MCF 10A (cell line): ENCODE data around the gene PCP4. TPM values are rescaled to one million over a fixed set of nuclear protein-coding genes. Genes with fewer than 3 reads are reported as not detected.

Source experiments
- BruUV-seq: library from RNA; stranded (reverse); fragments of 400-500 nt; replicated peaks from 2 replicates; lab custom pipeline; 2021; lab: Mats Ljungman, UMichigan
- CTCF ChIA-PET: fragments of 300-600 bp; sonication (Branson Sonifier 250); formaldehyde crosslinking; extraction: SDS; loops from one replicate; lab custom pipeline; 2021; ENCODE audit warnings: antibody characterized with exemption, inconsistent platforms; lab: Yijun Ruan, JAX
- POLR2A ChIA-PET: fragments of 300-600, 350-650 bp; sonication (Branson Sonifier 250); formaldehyde crosslinking; extraction: SDS; loops from one replicate; lab custom pipeline; 2020; ENCODE audit warnings: antibody characterized with exemption, inconsistent platforms; lab: Yijun Ruan, JAX
- DNase-seq: peaks from one replicate; pipeline ENCODE4 v3.0.0-alpha.2; 2018; ENCODE audit not compliant: unreplicated experiment
- H3K27ac Mint-ChIP-seq: one replicate; pipeline ENCODE4 v1.8.0; 2022; ENCODE audit warnings: mild to moderate bottlenecking, low read depth, mixed read lengths; ENCODE audit not compliant: unreplicated experiment
- H3K27me3 Mint-ChIP-seq: one replicate; pipeline ENCODE4 v1.8.0; 2022; ENCODE audit warnings: mixed read lengths; ENCODE audit not compliant: insufficient read depth, unreplicated experiment
- H3K36me3 Mint-ChIP-seq: one replicate; pipeline ENCODE4 v1.8.0; 2022; ENCODE audit warnings: mild to moderate bottlenecking, moderate library complexity, mixed read lengths; ENCODE audit not compliant: insufficient read depth, unreplicated experiment
- H3K4me1 Mint-ChIP-seq: one replicate; pipeline ENCODE4 v1.8.0; 2022; ENCODE audit warnings: mixed read lengths; ENCODE audit not compliant: insufficient read depth, unreplicated experiment
- H3K4me3 Mint-ChIP-seq: one replicate; pipeline ENCODE4 v1.8.0; 2022; ENCODE audit warnings: mild to moderate bottlenecking, moderate library complexity, mixed read lengths; ENCODE audit not compliant: unreplicated experiment
- H3K9me3 Mint-ChIP-seq: one replicate; pipeline ENCODE4 v1.8.0; 2022; ENCODE audit warnings: mixed read lengths; ENCODE audit not compliant: unreplicated experiment
- intact Hi-C: fragments of 100-400 bp; cut with micrococcal nuclease; formaldehyde crosslinking; loops from 2 replicates; pipeline ENCODE4 v1.14.1; 2022
- total RNA-seq: library from RNA; stranded (reverse); gene quantifications from 2 replicates; pipeline ENCODE4 v1.2.3, GENCODE V29; 2022
- TF ChIP-seq, protein P1 (sequence below): fragments of 200-600 bp; IDR thresholded peaks from one replicate; pipeline ENCODE4 v1.8.0; 2022; ENCODE audit warnings: antibody characterized with exemption, mild to moderate bottlenecking; ENCODE audit not compliant: unreplicated experiment

Gene PCP4
- total RNA-seq, 1 experiment from 2014 or later, result not detected

DNA sequence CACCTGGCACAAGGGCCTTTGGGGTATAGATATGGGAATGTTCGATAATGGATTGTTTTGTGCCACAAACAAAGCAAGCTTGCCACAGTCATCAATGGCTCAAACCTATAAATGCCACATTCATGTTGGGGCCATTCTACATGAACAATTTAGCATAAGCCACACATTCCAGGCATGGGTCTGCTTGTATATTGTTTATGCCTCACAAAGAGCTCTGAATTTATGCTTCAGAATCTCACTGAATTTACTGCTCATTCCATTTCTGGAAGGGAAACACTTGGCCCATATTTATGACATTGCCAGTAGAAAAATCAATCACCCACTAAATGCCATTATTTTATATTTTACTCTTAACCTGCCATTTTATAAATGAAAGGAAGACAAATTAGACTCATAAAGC lies 6.4 kb downstream of the PCP4 start:
- CTCF ChIA-PET, result interaction anchor here (0.7 kb wide), 1 partner anchor 247 kb away, joined by 5 read pairs; no protein-coding TSS in a partner anchor
- intact Hi-C loops, result no loop called here
- no peak overlapping the region for H3K27ac Mint-ChIP-seq
- TF ChIP-seq, protein P1, sequence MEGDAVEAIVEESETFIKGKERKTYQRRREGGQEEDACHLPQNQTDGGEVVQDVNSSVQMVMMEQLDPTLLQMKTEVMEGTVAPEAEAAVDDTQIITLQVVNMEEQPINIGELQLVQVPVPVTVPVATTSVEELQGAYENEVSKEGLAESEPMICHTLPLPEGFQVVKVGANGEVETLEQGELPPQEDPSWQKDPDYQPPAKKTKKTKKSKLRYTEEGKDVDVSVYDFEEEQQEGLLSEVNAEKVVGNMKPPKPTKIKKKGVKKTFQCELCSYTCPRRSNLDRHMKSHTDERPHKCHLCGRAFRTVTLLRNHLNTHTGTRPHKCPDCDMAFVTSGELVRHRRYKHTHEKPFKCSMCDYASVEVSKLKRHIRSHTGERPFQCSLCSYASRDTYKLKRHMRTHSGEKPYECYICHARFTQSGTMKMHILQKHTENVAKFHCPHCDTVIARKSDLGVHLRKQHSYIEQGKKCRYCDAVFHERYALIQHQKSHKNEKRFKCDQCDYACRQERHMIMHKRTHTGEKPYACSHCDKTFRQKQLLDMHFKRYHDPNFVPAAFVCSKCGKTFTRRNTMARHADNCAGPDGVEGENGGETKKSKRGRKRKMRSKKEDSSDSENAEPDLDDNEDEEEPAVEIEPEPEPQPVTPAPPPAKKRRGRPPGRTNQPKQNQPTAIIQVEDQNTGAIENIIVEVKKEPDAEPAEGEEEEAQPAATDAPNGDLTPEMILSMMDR, result no peak
- no peak for DNase-seq
- H3K36me3 Mint-ChIP-seq, result no peaks in the 10 kb centered on the region
- no peak overlapping the region for H3K4me3 Mint-ChIP-seq
- no peaks in the 10 kb centered on the region for H3K9me3 Mint-ChIP-seq
- H3K4me1 Mint-ChIP-seq, result no peaks in the 10 kb centered on the region
- POLR2A ChIA-PET, result no interaction called here
- H3K27me3 Mint-ChIP-seq, result peaks cover 79% of the 10 kb centered on the region
- BruUV-seq, result no TSS peak

DNA sequence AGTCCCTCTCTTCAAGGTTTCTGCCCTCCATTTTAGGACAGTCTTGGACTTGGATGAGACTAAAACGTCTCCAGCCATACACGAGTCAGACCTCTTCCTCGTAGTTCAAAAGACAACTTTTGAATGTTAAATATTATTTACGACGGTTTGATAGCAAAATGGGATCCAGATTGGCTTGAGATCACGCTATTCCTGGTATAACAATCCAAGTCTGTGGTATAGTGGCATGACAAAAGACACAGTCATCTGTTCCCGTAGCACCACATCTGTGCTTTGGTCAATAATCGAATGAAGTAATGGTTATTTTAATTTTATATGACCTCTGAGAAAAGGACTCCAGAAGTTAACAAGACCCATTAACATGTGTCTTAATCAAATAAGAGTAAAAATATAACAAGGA lies 7.0 kb downstream of the PCP4 start:
- no peak for DNase-seq
- TF ChIP-seq, protein P1, result no peak
- Mint-ChIP-seq H3K27me3 (peaks cover 74% of the 10 kb centered on the region), H3K4me1 (no peaks in the 10 kb centered on the region), H3K27ac (no peak overlapping the region), H3K4me3 (no peak overlapping the region), H3K36me3 (no peaks in the 10 kb centered on the region), H3K9me3 (no peaks in the 10 kb centered on the region)
- POLR2A ChIA-PET, result interaction anchor here (0.8 kb wide), 1 partner anchor 19 kb away, joined by 3 read pairs; no protein-coding TSS in a partner anchor
- no TSS peak for BruUV-seq
- CTCF ChIA-PET, result no interaction called here
- intact Hi-C loops, result no loop called here

DNA sequence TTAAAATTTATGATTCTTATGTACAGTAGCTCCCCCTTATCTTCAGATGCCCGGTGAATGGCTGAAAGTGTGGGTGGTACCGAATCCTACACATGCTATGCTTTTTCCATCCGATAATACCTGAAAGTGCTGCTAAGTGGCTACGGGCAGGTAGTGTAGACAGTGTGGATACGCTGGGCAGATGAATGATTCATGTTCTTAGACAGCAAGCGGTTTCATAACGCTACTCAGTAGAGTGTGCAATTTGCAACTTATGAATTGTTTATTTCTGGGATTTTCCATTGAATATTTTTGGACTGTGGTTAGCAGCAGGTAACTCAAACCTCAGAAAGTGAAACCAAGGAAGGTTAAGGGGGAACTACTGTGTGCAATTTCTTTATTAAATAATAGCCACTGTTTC lies 7.5 kb downstream of the PCP4 start:
- Mint-ChIP-seq H3K27ac (no peak overlapping the region), H3K36me3 (no peaks in the 10 kb centered on the region), H3K4me1 (no peaks in the 10 kb centered on the region), H3K9me3 (no peaks in the 10 kb centered on the region), H3K4me3 (no peak overlapping the region), H3K27me3 (peaks cover 70% of the 10 kb centered on the region)
- no TSS peak for BruUV-seq
- ChIA-PET POLR2A (interaction anchor here (0.8 kb wide), 1 partner anchor 19 kb away, joined by 3 read pairs; no protein-coding TSS in a partner anchor), CTCF (no interaction called here)
- DNase-seq, result no peak
- TF ChIP-seq, protein P1, result no peak
- intact Hi-C loops, result no loop called here

DNA sequence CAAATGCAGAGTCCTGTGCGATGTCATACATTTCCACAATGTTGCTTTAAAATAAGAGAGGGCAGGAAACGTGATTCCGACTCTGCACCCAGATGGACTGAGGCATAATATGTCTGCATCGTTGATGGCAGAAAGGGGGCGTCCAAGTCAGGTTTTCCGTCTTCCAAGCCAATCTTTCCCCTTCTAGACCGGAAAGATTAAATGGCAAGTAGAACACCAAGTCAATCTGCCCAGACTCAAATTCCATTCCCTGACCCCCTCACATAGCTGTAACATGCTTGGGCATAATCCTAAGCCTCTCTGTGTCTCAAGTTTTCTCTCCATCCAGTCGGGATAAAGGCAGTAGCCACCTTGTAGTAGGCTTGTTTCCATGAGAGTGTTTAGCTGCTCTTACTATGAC lies 14.4 kb downstream of the PCP4 start:
- POLR2A ChIA-PET, result no interaction called here
- TF ChIP-seq, protein P1, result no peak
- Mint-ChIP-seq H3K9me3 (no peaks in the 10 kb centered on the region), H3K4me3 (no peak overlapping the region), H3K27me3 (peaks cover 36% of the 10 kb centered on the region), H3K4me1 (no peaks in the 10 kb centered on the region), H3K27ac (no peak overlapping the region), H3K36me3 (no peaks in the 10 kb centered on the region)
- BruUV-seq, result no TSS peak
- intact Hi-C loops, result no loop called here
- CTCF ChIA-PET, result interaction anchor here (0.5 to 3.1 kb wide), 2 partner anchors 15 to 159 kb away, joined by 3 to 13 read pairs; partner anchors contain the start of gene PCP4
- no peak for DNase-seq
